ENCODE results near the gene PPFIA2. TPM values are rescaled to one million over a fixed set of nuclear protein-coding genes. Genes with fewer than 3 reads are reported as not detected.

Gene PPFIA2
- total RNA-seq, 4 donors from 2014 or later, result 0.81 to 0.84 TPM; not detected in 2

DNA sequence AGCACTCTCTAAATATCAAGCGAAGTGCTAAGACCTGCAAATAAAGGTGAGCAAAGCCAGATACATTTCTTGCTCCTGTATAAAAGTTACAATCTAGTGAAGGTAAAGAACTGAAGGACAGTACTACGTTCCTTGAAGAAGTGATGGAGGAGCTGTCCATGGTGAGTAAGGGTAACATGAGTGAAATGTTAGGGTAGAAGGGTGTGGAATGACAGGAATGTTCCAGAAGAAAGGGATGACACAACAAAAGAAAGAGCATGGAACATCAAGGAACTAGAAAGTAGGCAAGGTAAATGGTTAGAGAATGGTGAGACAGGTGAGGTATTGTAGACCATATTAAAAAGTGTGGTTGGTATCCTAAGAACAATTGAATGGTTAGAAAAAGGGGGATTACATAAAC lies 408.8 kb downstream of the PPFIA2 start:
- TF ChIP-seq, protein P1, sequence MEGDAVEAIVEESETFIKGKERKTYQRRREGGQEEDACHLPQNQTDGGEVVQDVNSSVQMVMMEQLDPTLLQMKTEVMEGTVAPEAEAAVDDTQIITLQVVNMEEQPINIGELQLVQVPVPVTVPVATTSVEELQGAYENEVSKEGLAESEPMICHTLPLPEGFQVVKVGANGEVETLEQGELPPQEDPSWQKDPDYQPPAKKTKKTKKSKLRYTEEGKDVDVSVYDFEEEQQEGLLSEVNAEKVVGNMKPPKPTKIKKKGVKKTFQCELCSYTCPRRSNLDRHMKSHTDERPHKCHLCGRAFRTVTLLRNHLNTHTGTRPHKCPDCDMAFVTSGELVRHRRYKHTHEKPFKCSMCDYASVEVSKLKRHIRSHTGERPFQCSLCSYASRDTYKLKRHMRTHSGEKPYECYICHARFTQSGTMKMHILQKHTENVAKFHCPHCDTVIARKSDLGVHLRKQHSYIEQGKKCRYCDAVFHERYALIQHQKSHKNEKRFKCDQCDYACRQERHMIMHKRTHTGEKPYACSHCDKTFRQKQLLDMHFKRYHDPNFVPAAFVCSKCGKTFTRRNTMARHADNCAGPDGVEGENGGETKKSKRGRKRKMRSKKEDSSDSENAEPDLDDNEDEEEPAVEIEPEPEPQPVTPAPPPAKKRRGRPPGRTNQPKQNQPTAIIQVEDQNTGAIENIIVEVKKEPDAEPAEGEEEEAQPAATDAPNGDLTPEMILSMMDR (IDR thresholded peaks at IDR 0.05), result no peak
- TF ChIP-seq POLR2A (IDR thresholded peaks at IDR 0.05), result no peak
- intact Hi-C loops (cut with DNase I; ENCODE audit: low total_unique reads), result no loop called here
- H3K4me3 ChIP-seq (ENCODE audit: low read depth, poor library complexity, severe bottlenecking), result no peak overlapping the region
- WGBS, 2 donors, result 65 to 73% methylated on average over 2 of the region's 2 CpGs
- DNase-seq (ENCODE audit: low spot score in 2 of 2), result no peak

DNA sequence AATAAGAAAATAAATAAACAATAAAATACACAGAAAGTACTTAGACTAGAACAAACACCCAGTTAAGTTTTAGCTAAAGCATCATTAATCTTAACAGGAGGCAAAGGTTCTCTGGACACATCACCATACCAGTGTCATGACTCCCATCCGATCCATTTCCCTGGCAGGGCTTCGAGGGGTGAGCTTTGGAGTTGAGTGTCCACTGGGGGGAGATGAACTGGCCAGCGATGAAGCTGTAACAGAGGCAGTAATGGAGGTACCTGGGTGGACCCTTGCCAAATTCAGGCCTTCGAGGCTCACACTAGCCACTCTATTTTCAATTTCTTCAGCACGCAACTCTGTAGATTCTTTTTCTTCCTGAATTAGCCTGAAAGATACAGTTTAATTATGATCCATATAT lies 411.7 kb downstream of the PPFIA2 start:
- WGBS, 2 donors, result 81 to 83% methylated on average over 5 of the region's 5 CpGs
- intact Hi-C loops (cut with DNase I; ENCODE audit: low total_unique reads), result no loop called here
- no peak for DNase-seq (ENCODE audit: low spot score in 2 of 2)
- H3K4me3 ChIP-seq (ENCODE audit: low read depth, poor library complexity, severe bottlenecking), result no peak overlapping the region
- TF ChIP-seq, protein P1 (IDR thresholded peaks at IDR 0.05), result no peak
- TF ChIP-seq POLR2A (IDR thresholded peaks at IDR 0.05), result no peak

DNA sequence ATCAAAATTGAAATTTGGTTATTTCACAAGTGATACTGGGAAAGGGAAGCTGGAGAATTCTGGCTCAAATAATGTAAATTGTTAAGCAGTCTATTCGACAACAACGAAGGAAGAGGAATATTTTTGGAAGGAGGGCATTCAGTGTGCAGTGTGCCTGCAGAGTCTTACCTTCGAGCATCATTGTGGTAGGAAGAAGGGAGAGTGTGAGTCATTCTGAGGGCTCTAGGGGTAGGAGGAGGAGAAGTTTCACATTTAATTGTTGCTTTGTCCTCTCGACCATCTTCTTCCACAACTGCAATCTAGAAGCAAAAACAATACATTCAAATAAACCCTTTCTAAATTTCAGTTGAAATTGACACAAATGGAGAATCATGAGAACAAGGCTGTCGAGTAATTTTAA lies 418.2 kb downstream of the PPFIA2 start:
- DNase-seq (ENCODE audit: low spot score in 2 of 2), result no peak
- intact Hi-C loops (cut with DNase I; ENCODE audit: low total_unique reads), result no loop called here
- H3K4me3 ChIP-seq (ENCODE audit: low read depth, poor library complexity, severe bottlenecking), result no peak overlapping the region
- TF ChIP-seq, protein P1 (IDR thresholded peaks at IDR 0.05), result no peak
- TF ChIP-seq POLR2A (IDR thresholded peaks at IDR 0.05), result no peak
- 67 to 69% methylated on average over 5 of the region's 5 CpGs for WGBS, 2 donors

DNA sequence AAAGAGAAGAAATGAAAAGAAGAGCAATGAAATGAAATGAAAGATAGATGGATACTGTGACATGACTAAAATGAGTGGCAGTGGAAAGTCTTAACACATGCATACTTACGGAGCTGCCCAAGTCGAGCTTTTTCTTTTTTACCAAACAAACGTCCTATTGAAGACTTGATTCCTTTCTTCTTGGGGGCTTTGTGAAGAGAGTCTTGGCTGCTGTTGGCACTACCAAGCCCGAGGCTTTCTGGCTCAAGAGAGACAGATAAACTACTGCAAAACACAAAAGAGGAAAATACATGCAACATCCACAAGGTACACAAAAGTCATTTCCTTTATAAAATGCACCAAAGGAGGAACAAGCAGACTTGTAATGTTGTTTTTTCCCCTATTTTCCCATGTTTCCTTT lies 420.1 kb downstream of the PPFIA2 start:
- TF ChIP-seq, protein P1 (IDR thresholded peaks at IDR 0.05), result no peak
- TF ChIP-seq POLR2A (IDR thresholded peaks at IDR 0.05), result no peak
- 62 to 67% methylated on average over 4 of the region's 4 CpGs for WGBS, 2 donors
- H3K4me3 ChIP-seq (ENCODE audit: low read depth, poor library complexity, severe bottlenecking), result no peak overlapping the region
- intact Hi-C loops (cut with DNase I; ENCODE audit: low total_unique reads), result no loop called here
- no peak for DNase-seq (ENCODE audit: low spot score in 2 of 2)

DNA sequence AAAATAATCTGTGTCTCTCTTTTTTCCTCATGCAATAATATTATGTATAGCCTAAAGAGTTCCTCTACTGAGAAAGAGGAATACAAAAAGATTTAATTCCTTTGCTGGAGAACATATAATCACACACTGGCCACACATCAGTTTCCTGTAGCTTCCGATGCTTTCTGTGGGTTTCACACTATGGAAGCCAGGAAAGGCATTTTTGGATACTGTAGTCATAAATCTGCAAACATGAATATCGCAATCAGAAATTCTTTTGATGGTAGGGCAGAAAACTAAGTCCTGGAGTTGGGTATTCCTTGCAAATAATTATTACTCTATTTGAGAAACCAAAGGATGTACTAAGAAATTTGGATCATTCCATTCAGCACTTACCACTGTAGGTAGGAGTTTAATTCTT lies 421.3 kb downstream of the PPFIA2 start:
- TF ChIP-seq POLR2A (IDR thresholded peaks at IDR 0.05), result no peak
- TF ChIP-seq, protein P1 (IDR thresholded peaks at IDR 0.05), result no peak
- DNase-seq (ENCODE audit: low spot score in 2 of 2), result no peak
- WGBS, 2 donors, result 82% methylated on average over 2 of the region's 2 CpGs
- intact Hi-C loops (cut with DNase I; ENCODE audit: low total_unique reads), result no loop called here
- no peak overlapping the region for H3K4me3 ChIP-seq (ENCODE audit: low read depth, poor library complexity, severe bottlenecking)

DNA sequence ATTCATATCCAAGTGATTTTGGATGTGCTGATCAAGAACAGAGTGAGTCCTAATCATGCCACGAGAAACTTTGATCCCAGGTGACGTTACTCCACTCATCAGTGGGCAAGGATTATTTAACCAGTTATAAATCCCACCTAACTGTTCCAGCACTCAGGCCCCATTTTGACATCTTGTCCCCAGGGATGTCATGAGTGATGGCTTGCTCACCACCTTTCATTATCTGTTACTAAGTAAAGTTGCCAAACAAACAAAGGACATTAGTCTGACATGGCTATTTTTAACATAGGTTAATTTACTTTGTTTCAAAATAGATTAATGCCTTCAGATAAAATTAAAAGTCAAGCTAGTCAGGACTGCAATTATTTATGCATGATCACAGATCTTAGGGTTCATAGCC lies 425.3 kb downstream of the PPFIA2 start:
- no peak for DNase-seq (ENCODE audit: low spot score in 2 of 2)
- 55 to 64% methylated on average over 2 of the region's 2 CpGs for WGBS, 2 donors
- no peak overlapping the region for H3K4me3 ChIP-seq (ENCODE audit: low read depth, poor library complexity, severe bottlenecking)
- no peak for TF ChIP-seq POLR2A (IDR thresholded peaks at IDR 0.05)
- TF ChIP-seq, protein P1 (IDR thresholded peaks at IDR 0.05), result no peak
- intact Hi-C loops (cut with DNase I; ENCODE audit: low total_unique reads), result no loop called here

All from lower leg skin (tissue), 4 donors.